DOHH2 (cell line): ENCODE data around the gene GREM2.

ENCODE experiments used
- EZH2phosphoT487 ChIP-seq: fragments of 200-600 bp; sonication (generic); IDR thresholded peaks from 2 replicates; pipeline ENCODE4 v1.6.1; 2017; ENCODE audit warnings: borderline replicate concordance, mild to moderate bottlenecking, antibody characterized with exemption, low read length, moderate library complexity, mixed read lengths
- TF ChIP-seq, protein P1 (sequence below): fragments of 200-600 bp; sonication (generic); IDR thresholded peaks from one replicate; pipeline ENCODE4 v1.5.1; 2014; ENCODE audit warnings: antibody characterized with exemption, mild to moderate bottlenecking, low read depth, low read length; ENCODE audit not compliant: poor library complexity, severe bottlenecking

DNA sequence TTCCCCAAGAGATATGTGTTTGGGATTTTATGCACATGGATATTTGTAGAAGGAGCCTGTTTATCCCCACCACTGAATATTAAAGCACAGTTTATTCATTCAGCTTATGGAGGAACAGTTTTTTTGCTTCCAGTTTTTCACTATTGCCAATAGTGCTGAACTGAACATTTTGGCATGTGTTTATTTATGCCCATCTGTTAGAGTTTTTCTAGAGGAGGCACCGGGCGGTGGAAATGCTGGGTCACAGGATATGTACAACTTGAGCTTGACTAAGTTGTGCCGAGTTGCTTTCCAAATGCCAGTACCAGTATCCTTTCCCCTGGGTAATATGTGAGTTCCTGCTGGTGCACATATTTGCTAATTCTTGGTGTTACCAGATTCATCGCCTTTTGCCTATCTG is 111.3 kb downstream of the GREM2 start:
- TF ChIP-seq, protein P1, sequence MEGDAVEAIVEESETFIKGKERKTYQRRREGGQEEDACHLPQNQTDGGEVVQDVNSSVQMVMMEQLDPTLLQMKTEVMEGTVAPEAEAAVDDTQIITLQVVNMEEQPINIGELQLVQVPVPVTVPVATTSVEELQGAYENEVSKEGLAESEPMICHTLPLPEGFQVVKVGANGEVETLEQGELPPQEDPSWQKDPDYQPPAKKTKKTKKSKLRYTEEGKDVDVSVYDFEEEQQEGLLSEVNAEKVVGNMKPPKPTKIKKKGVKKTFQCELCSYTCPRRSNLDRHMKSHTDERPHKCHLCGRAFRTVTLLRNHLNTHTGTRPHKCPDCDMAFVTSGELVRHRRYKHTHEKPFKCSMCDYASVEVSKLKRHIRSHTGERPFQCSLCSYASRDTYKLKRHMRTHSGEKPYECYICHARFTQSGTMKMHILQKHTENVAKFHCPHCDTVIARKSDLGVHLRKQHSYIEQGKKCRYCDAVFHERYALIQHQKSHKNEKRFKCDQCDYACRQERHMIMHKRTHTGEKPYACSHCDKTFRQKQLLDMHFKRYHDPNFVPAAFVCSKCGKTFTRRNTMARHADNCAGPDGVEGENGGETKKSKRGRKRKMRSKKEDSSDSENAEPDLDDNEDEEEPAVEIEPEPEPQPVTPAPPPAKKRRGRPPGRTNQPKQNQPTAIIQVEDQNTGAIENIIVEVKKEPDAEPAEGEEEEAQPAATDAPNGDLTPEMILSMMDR: no peak
- no peak for TF ChIP-seq EZH2phosphoT487
